ENCODE data around the gene VEZT. TPM values are rescaled to one million over a fixed set of nuclear protein-coding genes. Genes with fewer than 3 reads are reported as not detected.
A peak's percentile ranks its signal among the peaks of the same experiment; 100 is the strongest.

The VEZT gene
- total and polyA plus RNA-seq, 2 donors (not counting 1 experiment from before 2014, with no cell fraction given) = 76.6 to 123 TPM

DNA sequence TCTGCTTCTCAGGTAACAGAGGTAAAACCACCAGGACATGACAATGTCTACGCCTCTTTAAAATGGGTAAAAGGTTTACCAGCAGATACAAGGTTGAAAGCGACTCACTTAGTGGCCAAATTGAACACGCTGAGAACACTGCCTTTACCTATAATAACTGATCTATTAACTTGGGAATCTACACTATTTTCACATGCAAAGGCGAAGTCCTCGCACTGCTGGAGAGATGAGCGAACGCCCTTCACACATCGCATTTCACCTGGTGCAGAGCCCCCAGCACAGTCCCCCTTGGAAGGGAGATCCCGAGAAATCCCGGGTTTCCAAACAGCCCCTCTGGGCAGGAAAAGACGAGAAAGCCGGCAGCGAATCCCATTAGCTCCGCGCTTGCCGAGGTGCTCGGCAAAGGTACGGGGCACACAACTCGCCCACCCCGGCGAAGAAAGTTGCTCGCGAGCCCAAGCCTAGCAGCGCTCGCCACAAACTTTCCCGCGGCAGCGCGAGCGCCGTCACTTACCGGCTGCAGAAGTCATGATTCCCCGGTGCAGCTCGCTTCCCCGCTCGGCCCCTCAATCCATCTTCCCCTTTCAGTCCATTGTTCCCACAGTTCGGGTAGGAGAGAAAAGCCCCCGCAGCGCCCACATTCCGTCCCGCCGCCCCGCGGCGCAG lies 763 bp upstream of the VEZT start:
- H3K9ac ChIP-seq (ENCODE audit: insufficient read depth, low read length) = peak overlapping the region; percentile 64

GRCh38 chr12:95218150-95219133 lies 835 bp downstream of the VEZT start:
- Histone ChIP-seq H3K4me2 (ENCODE audit: extremely low read depth, insufficient read depth, low read length) (peak overlapping the region; percentile 79), H3K27ac (ENCODE audit: insufficient read depth, low read length) (peak overlapping the region; percentile 91), H3K4me3 (replicated peaks in 1 of 4; ENCODE audit: control extremely low read depth in 1 of 4, insufficient read depth in 1 of 4, low read depth in 3 of 4, low read length in 4 of 4) (peak overlapping the region; percentile 80 to 95 (median 90))

More for the DNA sequence above, 763 bp upstream of the VEZT start:
- no peaks in the 10 kb centered on the region for H3K36me3 ChIP-seq (ENCODE audit: control insufficient read depth, insufficient read depth, low read length)
- no peaks in the 10 kb centered on the region for H4K20me1 ChIP-seq (ENCODE audit: control insufficient read depth, extremely low read depth, insufficient read depth, low read length)
- H3K4me2 ChIP-seq (ENCODE audit: extremely low read depth, insufficient read depth, low read length) = peak overlapping the region; percentile 88
- H3K9me3 ChIP-seq (ENCODE audit: control insufficient read depth, insufficient read depth, low read depth, low read length) = no peaks in the 10 kb centered on the region
- no peaks in the 10 kb centered on the region for H3K27me3 ChIP-seq (ENCODE audit: control insufficient read depth, insufficient read depth, low read length)
- no peaks in the 10 kb centered on the region for H3K4me1 ChIP-seq (ENCODE audit: control insufficient read depth, extremely low read depth, insufficient read depth, low read length)
- peak overlapping the region; percentile 37 to 87 (median 72) for H3K4me3 ChIP-seq (replicated peaks in 1 of 4; ENCODE audit: control extremely low read depth in 1 of 4, insufficient read depth in 1 of 4, low read depth in 3 of 4, low read length in 4 of 4)
- peak in 1 of 2 donors; percentile 11 for DNase-seq (ENCODE audit: low read depth in 2 of 2)
- peak overlapping the region; percentile 31 for H3K27ac ChIP-seq (ENCODE audit: insufficient read depth, low read length)
- TF ChIP-seq, protein P1, sequence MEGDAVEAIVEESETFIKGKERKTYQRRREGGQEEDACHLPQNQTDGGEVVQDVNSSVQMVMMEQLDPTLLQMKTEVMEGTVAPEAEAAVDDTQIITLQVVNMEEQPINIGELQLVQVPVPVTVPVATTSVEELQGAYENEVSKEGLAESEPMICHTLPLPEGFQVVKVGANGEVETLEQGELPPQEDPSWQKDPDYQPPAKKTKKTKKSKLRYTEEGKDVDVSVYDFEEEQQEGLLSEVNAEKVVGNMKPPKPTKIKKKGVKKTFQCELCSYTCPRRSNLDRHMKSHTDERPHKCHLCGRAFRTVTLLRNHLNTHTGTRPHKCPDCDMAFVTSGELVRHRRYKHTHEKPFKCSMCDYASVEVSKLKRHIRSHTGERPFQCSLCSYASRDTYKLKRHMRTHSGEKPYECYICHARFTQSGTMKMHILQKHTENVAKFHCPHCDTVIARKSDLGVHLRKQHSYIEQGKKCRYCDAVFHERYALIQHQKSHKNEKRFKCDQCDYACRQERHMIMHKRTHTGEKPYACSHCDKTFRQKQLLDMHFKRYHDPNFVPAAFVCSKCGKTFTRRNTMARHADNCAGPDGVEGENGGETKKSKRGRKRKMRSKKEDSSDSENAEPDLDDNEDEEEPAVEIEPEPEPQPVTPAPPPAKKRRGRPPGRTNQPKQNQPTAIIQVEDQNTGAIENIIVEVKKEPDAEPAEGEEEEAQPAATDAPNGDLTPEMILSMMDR (conservative IDR thresholded peaks at IDR 0.05 in 1 of 2, IDR thresholded peaks at IDR 0.05 in 1 of 2; ENCODE audit: low read depth in 1 of 2, low read length in 2 of 2) = no peak
- no peak for TF ChIP-seq EZH2 (IDR thresholded peaks at IDR 0.05; ENCODE audit: low read length, missing control alignments)
- H2AFZ ChIP-seq (ENCODE audit: low read length) = peak overlapping the region; percentile 0
- H3K79me2 ChIP-seq (ENCODE audit: control insufficient read depth, insufficient read depth, low read length) = peaks cover 39% of the 10 kb centered on the region

More at GRCh38 chr12:95218150-95219133, 835 bp downstream of the VEZT start:
- peak overlapping the region; percentile 91 for H3K9ac ChIP-seq (ENCODE audit: insufficient read depth, low read length)
- H3K4me1 ChIP-seq (ENCODE audit: control insufficient read depth, extremely low read depth, insufficient read depth, low read length) = no peaks in the 10 kb centered on the region
- no peaks in the 10 kb centered on the region for H3K27me3 ChIP-seq (ENCODE audit: control insufficient read depth, insufficient read depth, low read length)
- H3K36me3 ChIP-seq (ENCODE audit: control insufficient read depth, insufficient read depth, low read length) = no peaks in the 10 kb centered on the region
- no peaks in the 10 kb centered on the region for H4K20me1 ChIP-seq (ENCODE audit: control insufficient read depth, extremely low read depth, insufficient read depth, low read length)
- TF ChIP-seq, protein P1 (conservative IDR thresholded peaks at IDR 0.05 in 1 of 2, IDR thresholded peaks at IDR 0.05 in 1 of 2; ENCODE audit: low read depth in 1 of 2, low read length in 2 of 2) = no peak
- TF ChIP-seq EZH2 (IDR thresholded peaks at IDR 0.05; ENCODE audit: low read length, missing control alignments) = no peak
- DNase-seq (ENCODE audit: low read depth in 2 of 2) = peak; percentile 63 to 67
- peak overlapping the region; percentile 87 for H2AFZ ChIP-seq (ENCODE audit: low read length)
- peaks cover 53% of the 10 kb centered on the region for H3K79me2 ChIP-seq (ENCODE audit: control insufficient read depth, insufficient read depth, low read length)
- H3K9me3 ChIP-seq (ENCODE audit: control insufficient read depth, insufficient read depth, low read depth, low read length) = no peaks in the 10 kb centered on the region
